Measurements from ENCODE around the gene SF3B2.
"Not testable (repeated sequence)": the region's sequence is repeated elsewhere in the genome, so short reads cannot be mapped to it uniquely, and the experiment has no call there.

Gene SF3B2

DNA sequence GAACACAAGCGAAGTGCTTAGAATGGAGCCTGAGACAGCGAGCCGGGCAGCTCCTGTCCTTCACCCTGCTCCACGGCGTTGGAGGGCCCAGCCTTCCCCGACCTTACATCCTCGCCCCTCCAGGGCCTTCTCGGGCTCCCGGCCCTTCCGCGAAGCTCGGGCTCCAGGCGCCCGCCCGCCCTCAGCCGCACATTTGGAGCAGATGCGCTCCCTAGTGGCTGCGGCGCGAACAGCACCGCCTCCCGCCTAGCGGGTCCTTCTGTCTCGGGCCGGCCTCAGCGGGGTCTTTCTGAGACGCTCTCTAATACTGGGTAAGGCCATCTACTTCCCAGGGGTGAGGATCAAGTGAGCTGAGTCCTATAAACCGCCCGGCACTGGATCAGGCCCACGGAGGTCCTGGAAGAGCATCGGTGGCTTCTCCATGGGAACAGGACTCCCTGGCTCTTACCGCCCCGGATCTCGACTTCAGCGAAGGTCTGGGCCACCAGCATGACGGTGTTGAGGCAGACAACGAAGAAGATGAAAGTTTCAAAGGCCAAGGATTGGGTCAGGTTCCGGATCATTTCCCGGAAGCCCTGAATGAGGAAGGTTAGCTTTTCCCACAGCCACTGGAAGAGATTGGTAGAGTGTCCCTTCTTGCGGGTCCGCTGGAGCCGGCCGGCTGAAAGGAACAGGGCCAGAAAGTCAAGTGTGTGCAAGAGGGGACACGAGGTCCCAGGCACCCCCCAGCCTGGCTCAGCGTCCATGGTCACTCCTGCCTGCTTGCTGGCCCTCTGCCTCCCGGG lies 29.6 kb upstream of the SF3B2 start:
- TF ChIP-seq Cebpa-rat (IDR thresholded peaks at IDR 0.05): no peak
- no peaks in the 10 kb centered on the region for H4K20me1 ChIP-seq
- peak overlapping the region in 9 of 11 experiments; percentile 5 to 47 (median 39); a peak in 10 of 22 replicates for H3K9ac ChIP-seq
- H3K27ac ChIP-seq: peak overlapping the region in 2 of 11 experiments; percentile 42 to 45; a peak in 2 of 22 replicates
- peaks cover 0 to 7% (median 0%) of the 10 kb centered on the region in 11 experiments; a peak in 2 of 22 replicates for H3K27me3 ChIP-seq
- peak overlapping the region; percentile 49 to 99 (median 95); a peak in 20 of 22 replicates for H3K4me2 ChIP-seq
- H3K4me3 ChIP-seq: no peak overlapping the region
- H3K9me3 ChIP-seq (replicated peaks in 1 of 11): no peaks in the 10 kb centered on the region
- H3K4me1 ChIP-seq: peaks cover 21 to 36% (median 28%) of the 10 kb centered on the region in 10 experiments
- H3K36me3 ChIP-seq: no peaks in the 10 kb centered on the region

DNA sequence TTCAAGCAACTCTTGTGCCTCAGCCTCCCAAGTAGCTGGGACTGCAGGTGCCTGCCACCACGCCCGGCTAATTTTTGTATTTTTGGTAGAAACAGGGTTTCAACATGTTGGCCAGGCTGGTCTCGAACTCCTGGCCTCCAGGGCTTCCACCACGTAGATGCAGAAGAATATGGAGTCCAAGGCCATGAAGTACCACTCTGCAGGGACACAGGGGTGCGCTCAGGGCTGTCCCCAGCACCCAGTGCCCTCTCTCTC lies 29.1 kb upstream of the SF3B2 start:
- not testable (repeated sequence) for H3K36me3 ChIP-seq; H3K4me3 ChIP-seq; H3K27me3 ChIP-seq; H3K27ac ChIP-seq; H4K20me1 ChIP-seq; H3K9me3 ChIP-seq (replicated peaks in 1 of 11)
- H3K4me1 ChIP-seq: peaks cover 21 to 36% (median 28%) of the 10 kb centered on the region in 10 experiments
- 0 out of 22 replicates have a peak overlapping the region, but pooled peaks of 2 of the 11 experiments have one; percentile 7 to 41 for H3K9ac ChIP-seq
- 0 out of 22 replicates have a peak overlapping the region, but pooled peaks of 1 of the 11 experiments have one; percentile 95 for H3K4me2 ChIP-seq

DNA sequence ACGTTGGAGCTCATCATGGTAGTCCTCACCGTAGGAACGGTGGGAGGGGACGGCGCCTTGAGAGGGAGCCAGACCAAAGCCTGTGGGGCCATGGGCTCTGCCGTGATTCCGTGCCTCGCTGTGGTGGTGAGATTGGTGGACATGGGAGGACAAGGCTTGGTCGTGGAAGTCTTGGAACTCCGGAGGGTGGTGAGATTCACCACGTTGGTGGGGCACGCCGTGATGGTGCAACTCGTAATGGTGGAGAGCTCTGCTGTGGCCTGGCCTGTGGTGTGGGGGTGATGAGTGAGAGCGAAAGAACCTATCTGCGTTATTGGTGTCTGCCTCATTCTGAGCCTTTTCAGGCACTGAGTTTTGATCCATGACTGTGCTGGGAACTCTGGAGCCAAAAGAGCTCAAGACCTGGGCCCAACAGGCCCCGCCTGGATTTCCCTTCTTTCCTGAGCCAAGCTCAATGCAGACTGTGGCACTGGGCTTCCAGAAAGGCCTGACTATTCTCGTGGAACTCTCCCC lies 26.1 kb upstream of the SF3B2 start, which contains the start of gene CATSPER1:
CATSPER1 (minus strand) TSS at position 463 of the 513 bp plus-strand sequence; CDS start at position 363, 100 bp downstream.
- Histone ChIP-seq H3K9ac (no peak within 1 kb of the TSS), H3K4me3 (no peak within 1 kb of the TSS), H3K36me3 (no peaks in the 10 kb centered on the region), H3K27me3 (peaks cover 0 to 7% (median 0%) of the 10 kb centered on the region in 11 experiments; a peak in 2 of 22 replicates), H3K4me2 (no peak within 1 kb of the TSS), H3K27ac (no peak within 1 kb of the TSS), H3K4me1 (peaks cover 8 to 18% (median 13%) of the 10 kb centered on the region in 10 experiments), H3K9me3 (replicated peaks in 1 of 11) (no peaks in the 10 kb centered on the region), H4K20me1 (no peaks in the 10 kb centered on the region)
- TF ChIP-seq Cebpa-rat (IDR thresholded peaks at IDR 0.05): no peak

DNA sequence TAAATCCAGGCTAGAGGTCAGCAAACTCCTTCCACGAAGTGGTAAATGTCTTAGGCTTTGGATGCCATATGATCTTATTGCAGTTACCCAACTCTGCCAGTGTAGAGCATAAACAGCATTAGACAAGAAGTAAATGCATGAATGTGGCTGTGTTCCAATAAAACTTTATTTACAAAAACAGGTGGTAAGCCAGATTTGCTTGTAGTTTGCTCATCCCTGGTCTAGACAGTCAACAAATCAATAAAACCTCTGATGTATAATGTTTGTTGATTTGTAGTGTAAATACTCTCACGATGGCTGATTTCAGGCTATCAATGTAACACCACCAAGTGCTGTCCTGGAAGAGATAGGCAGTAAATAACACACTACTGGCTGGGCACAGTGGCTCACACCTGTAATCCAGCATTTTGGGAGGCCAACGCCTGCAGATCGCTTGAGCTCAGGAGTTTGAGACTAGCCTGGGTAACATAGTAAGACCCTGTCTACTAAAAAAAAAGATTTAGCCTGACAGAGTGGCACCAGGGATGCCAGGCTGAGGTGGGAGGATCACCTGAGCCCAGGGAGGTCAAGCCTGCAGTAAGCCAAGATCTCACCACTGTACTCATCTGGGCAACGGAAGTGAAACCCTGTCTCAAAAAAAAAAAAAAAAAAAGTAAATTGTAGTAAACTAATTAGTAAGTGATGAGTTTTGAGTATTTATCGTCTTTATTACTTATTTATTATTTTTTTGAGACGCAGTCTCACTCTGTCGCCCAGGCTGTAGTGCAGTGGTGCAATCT lies 19.0 kb upstream of the SF3B2 start:
- Histone ChIP-seq H4K20me1 (no peaks in the 10 kb centered on the region), H3K9me3 (replicated peaks in 1 of 11) (peaks cover 7 to 16% (median 10%) of the 10 kb centered on the region in 11 experiments; a peak in 14 of 22 replicates), H3K9ac (no peak overlapping the region), H3K4me3 (no peak overlapping the region), H3K27me3 (no peaks in the 10 kb centered on the region), H3K27ac (no peak overlapping the region), H3K4me1 (no peaks in the 10 kb centered on the region), H3K36me3 (no peaks in the 10 kb centered on the region), H3K4me2 (no peak overlapping the region)
- TF ChIP-seq Cebpa-rat (IDR thresholded peaks at IDR 0.05): no peak

DNA sequence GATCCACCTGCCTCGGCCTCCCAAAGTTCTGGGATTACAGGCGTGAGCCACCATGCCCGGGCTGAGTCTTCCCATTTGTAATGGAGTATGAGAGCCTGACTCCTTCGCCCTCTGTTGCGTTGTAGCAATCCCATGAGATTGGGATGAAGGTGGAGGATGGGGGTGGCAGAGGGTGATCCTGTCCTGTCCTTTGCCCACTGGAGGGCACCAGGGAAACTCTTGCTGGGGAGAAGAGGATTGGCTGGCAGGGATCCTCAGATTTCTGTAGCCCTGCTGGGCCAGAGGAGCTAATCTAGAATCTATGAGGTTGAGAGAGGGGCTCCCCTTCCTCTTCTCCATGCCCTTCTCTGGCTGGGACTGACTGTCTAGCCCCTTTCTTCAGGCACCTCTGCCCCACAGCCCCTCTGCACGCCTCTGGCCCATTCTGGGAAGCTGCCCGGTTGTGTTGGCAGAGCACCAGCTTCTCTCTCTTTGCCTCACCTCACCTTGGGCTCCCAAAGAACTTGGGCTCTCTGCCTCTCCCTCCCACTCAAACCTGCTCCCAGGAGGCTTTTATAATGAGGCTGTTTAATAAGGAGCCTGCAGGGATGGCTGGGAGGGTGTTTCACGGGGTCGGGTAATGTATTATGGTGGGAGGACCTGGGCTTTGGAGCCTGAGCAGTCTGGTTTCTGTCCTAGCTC lies 16.4 kb upstream of the SF3B2 start:
- Histone ChIP-seq H3K4me3 (no peak overlapping the region), H4K20me1 (no peaks in the 10 kb centered on the region), H3K9ac (no peak overlapping the region), H3K27ac (no peak overlapping the region), H3K27me3 (no peaks in the 10 kb centered on the region), H3K36me3 (no peaks in the 10 kb centered on the region), H3K4me2 (no peak overlapping the region), H3K9me3 (replicated peaks in 1 of 11) (peaks cover 7 to 16% (median 10%) of the 10 kb centered on the region in 11 experiments; a peak in 14 of 22 replicates), H3K4me1 (no peaks in the 10 kb centered on the region)
- TF ChIP-seq Cebpa-rat (IDR thresholded peaks at IDR 0.05): no peak

DNA sequence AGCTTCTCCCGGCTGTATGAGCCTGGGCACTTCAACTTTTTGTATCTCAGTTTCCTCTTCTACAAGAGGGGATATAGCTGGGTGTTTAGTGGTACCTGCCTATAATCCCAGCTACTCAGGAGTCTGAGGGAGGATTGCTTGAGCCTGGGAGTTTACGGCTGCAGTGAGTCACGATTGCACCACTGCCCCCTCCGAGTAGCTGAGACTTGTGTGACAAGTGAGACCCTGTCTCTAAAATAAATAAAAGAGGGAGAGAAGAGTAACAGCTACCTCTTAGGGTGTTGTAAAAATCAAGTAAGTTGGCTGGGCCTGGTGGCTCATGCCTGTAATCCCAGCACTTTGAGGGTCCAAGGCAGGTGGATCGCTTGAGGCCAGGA lies 15.8 kb upstream of the SF3B2 start:
- no peak overlapping the region for H3K27ac ChIP-seq
- no peak for TF ChIP-seq Cebpa-rat (IDR thresholded peaks at IDR 0.05)
- H3K36me3 ChIP-seq: no peaks in the 10 kb centered on the region
- H3K4me1 ChIP-seq: no peaks in the 10 kb centered on the region
- no peak overlapping the region for H3K4me2 ChIP-seq
- no peaks in the 10 kb centered on the region for H4K20me1 ChIP-seq
- peaks cover 7 to 16% (median 10%) of the 10 kb centered on the region in 11 experiments; a peak in 14 of 22 replicates for H3K9me3 ChIP-seq (replicated peaks in 1 of 11)
- H3K4me3 ChIP-seq: no peak overlapping the region
- no peaks in the 10 kb centered on the region for H3K27me3 ChIP-seq
- H3K9ac ChIP-seq: no peak overlapping the region

DNA sequence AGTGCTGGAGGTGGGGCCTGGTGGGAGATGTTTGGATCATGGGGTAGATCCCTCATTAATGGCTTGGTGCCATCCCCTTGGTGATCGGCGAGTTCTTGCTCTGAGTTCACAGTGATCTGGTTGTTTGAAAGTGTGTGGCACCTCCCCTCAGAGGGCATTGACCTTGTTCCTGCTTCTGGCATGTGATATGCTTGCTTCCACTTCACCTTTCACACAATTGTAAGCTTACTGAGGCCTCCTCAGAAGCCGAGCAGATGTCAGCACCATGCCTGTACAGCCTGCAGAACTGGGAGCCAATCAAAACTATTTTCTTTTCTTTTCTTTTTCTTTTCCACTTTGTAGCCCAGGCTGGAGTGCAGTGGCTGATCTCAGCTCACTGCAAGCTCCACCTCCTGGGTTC lies 14.8 kb upstream of the SF3B2 start:
- Histone ChIP-seq H3K4me1 (no peaks in the 10 kb centered on the region), H3K36me3 (no peaks in the 10 kb centered on the region), H3K9me3 (replicated peaks in 1 of 11) (peaks cover 7 to 16% (median 10%) of the 10 kb centered on the region in 11 experiments; a peak in 14 of 22 replicates), H3K4me2 (no peak overlapping the region), H3K9ac (no peak overlapping the region), H3K27ac (no peak overlapping the region), H4K20me1 (no peaks in the 10 kb centered on the region), H3K27me3 (no peaks in the 10 kb centered on the region), H3K4me3 (no peak overlapping the region)
- no peak for TF ChIP-seq Cebpa-rat (IDR thresholded peaks at IDR 0.05)

DNA sequence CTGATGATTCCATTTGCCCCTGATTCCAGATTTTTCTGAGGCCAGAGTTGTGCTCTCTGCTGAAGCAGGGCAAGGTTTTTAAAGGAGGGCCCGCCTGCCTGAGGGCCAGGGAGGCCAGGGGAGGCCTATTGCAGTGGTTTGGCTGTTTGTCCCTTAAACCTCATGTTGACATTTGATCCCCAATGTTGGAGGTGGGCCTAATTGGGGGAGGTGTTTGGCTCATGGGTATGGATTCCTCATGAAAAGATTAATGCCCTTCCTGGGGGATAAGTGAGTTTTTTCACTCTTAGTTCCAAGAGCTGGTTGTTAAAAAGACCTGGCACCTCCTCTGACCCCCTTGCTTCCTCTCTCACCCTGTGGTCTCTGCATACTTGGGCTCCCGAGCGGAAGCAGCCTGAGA lies 12.4 kb upstream of the SF3B2 start:
- Histone ChIP-seq H3K4me3 (no peak overlapping the region), H4K20me1 (no peaks in the 10 kb centered on the region), H3K27me3 (no peaks in the 10 kb centered on the region), H3K9me3 (replicated peaks in 1 of 11) (peaks cover 7 to 16% (median 10%) of the 10 kb centered on the region in 11 experiments; a peak in 14 of 22 replicates), H3K27ac (no peak overlapping the region), H3K9ac (no peak overlapping the region), H3K36me3 (no peaks in the 10 kb centered on the region), H3K4me2 (no peak overlapping the region), H3K4me1 (peaks cover 0 to 2% (median under 1%) of the 10 kb centered on the region in 10 experiments; a peak in 4 of 20 replicates)
- no peak for TF ChIP-seq Cebpa-rat (IDR thresholded peaks at IDR 0.05)

Measured in BLaER1 treated with 17β-estradiol and CSF1 and Interleukin-3, amounts not matched to agents 10 nM and 100 nM (cell line).